Measurements from ENCODE around the gene FAAP100.

Gene FAAP100, protein sequence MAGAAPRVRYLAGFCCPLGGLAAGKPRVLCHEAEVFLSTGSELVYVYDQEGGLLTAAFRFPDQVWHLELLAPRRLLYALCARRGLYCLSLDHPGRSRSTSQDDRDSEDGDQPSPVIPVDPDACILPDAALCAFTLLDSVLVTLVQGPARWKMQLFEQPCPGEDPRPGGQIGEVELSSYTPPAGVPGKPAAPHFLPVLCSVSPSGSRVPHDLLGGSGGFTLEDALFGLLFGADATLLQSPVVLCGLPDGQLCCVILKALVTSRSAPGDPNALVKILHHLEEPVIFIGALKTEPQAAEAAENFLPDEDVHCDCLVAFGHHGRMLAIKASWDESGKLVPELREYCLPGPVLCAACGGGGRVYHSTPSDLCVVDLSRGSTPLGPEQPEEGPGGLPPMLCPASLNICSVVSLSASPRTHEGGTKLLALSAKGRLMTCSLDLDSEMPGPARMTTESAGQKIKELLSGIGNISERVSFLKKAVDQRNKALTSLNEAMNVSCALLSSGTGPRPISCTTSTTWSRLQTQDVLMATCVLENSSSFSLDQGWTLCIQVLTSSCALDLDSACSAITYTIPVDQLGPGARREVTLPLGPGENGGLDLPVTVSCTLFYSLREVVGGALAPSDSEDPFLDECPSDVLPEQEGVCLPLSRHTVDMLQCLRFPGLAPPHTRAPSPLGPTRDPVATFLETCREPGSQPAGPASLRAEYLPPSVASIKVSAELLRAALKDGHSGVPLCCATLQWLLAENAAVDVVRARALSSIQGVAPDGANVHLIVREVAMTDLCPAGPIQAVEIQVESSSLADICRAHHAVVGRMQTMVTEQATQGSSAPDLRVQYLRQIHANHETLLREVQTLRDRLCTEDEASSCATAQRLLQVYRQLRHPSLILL

DNA sequence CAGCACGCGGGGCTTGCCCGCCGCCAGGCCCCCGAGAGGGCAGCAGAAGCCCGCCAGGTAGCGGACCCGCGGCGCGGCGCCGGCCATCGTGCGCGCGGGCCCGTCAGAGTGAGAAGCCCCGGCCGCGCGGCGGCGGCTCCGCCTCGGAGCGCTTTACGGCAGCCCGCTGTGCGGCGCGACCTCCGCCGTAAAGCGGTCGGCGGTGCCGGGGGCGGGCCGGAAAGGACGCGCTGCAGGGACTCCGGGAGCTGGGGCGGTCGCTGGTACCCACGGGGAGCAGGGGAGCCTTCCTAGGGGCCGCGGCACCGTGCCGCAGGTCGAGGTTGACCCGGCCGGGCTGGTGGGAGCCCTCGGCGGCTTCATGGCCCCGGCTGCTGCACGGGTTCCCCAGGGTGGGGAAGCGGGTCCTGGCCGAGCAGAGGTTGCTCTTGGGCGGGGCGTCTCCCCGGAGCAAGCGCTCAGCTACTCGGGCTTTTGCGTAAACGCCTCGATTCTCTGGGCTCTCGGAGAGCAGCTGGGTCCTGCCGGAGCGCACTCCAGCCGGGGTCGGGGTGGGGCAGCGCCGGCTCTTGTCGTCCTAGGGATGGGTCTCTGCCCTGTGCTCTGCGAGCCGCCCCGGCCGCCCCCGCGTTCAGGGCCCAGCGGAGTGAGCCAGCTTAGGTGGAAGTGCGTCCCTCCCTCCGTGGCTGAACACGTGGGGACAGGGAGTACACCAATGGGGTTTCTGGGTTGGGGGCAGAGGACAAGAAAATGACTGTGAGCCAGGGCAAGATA is at the start of gene FAAP100:
Gene FAAP100 (minus strand): TSS at position 110 of the 774 bp plus-strand sequence. CDS start 23 bp downstream, at position 87.
- peak; percentile 57 for DNase-seq (ENCODE audit: low read depth, low spot score)
- H3K9me3 ChIP-seq (ENCODE audit: insufficient read depth, low read length) = no peaks in the 10 kb centered on the region

DNA sequence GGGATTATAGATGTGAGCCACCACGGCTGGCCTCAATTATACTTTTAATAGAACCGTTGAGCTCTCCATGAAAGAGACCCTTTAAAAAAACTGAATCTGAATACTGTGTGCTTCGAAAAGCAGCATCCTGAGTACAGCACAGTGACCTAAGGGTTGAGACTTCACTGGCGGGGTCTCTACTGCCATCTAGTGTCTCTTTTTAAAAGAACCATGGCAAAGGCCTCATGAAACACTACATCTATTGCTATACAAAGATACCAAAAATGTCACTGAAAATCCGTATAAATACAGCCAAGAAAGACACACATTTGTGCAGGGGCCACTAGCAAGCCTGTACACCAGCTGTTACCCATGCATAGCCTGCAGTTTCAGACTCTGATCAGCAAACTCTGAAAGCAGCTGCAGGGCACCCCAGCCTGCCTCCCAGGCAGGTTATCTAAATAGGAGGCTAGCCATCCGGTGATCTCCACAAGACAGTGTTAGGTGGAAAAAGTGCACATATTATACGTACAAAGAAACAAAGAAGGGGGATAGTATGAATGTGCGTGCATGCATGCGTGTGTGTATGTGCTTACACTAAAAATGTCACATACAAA is 49.5 kb upstream of the FAAP100 start:
- no peak overlapping the region for H3K4me3 ChIP-seq (ENCODE audit: insufficient read length, low read depth)
- DNase-seq (ENCODE audit: low read depth, low spot score) = peak; percentile 22
- H3K9me3 ChIP-seq (ENCODE audit: insufficient read depth, low read length) = no peaks in the 10 kb centered on the region
- H3K36me3 ChIP-seq (ENCODE audit: insufficient read depth, insufficient read length, low read length) = peaks cover 86% of the 10 kb centered on the region
- no peaks in the 10 kb centered on the region for H3K27me3 ChIP-seq (ENCODE audit: insufficient read depth, insufficient read length)
- H3K9ac ChIP-seq (ENCODE audit: insufficient read length, low read depth) = no peak overlapping the region
- TF ChIP-seq ZNF274 (IDR thresholded peaks at IDR 0.05; ENCODE audit: low read depth, low read length) (no peak), YY1 (IDR thresholded peaks at IDR 0.05; ENCODE audit: insufficient read depth, insufficient read length) (no peak), SUZ12 (IDR thresholded peaks at IDR 0.05; ENCODE audit: extremely low read depth, insufficient read depth, insufficient read length) (no peak)
- H3K4me1 ChIP-seq (ENCODE audit: insufficient read depth, insufficient read length) = no peaks in the 10 kb centered on the region

More for the DNA sequence above, at the start of gene FAAP100:
- peaks cover 59% of the 10 kb centered on the region for H3K36me3 ChIP-seq (ENCODE audit: insufficient read depth, insufficient read length, low read length)
- H3K27me3 ChIP-seq (ENCODE audit: insufficient read depth, insufficient read length) = no peaks in the 10 kb centered on the region
- H3K9ac ChIP-seq (ENCODE audit: insufficient read length, low read depth) = peak within 1 kb of the TSS; percentile 97
- peaks cover 20% of the 10 kb centered on the region for H3K4me1 ChIP-seq (ENCODE audit: insufficient read depth, insufficient read length)
- no peak for TF ChIP-seq YY1 (IDR thresholded peaks at IDR 0.05; ENCODE audit: insufficient read depth, insufficient read length)
- TF ChIP-seq ZNF274 (IDR thresholded peaks at IDR 0.05; ENCODE audit: low read depth, low read length) = no peak
- no peak for TF ChIP-seq SUZ12 (IDR thresholded peaks at IDR 0.05; ENCODE audit: extremely low read depth, insufficient read depth, insufficient read length)
- H3K4me3 ChIP-seq (ENCODE audit: insufficient read length, low read depth) = peak within 1 kb of the TSS; percentile 93

DNA sequence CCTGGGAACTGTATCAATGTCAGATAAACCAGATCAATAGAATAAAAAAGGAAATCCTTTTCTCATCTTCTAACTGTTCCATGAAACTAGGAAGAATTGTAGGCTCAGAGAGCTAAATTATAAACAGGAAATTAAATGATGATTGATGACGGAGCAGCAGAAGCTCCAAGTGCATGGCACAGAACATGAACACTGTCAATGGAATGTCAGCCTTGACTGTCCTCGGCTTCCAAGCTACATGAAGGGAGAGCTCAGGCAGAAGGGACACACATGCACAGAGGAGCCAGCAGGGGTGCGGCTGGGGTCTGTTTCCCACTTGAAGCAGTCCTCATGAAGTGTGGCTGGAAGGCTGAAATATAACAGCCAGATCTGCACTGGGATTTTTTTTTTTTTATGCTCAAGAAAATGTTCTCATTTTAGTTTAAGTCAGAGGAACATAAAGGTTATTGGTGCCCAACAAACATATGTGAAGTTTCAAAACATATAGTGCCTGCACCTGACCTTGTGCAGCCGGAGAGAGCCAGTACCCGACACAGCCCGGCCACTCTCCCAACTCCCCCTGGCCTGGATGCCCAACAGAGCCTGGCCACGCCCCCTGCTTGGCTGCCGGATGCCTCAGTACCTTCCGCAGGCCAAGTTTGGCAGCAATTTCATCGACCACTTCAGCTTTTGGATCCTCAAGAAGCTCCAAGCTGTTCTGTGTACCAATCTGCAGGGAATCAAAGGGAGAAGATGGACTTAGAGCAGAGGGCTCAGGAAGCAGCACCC is 47.8 kb upstream of the FAAP100 start:
- H3K9ac ChIP-seq (ENCODE audit: insufficient read length, low read depth) = no peak overlapping the region
- peaks cover 87% of the 10 kb centered on the region for H3K36me3 ChIP-seq (ENCODE audit: insufficient read depth, insufficient read length, low read length)
- no peaks in the 10 kb centered on the region for H3K27me3 ChIP-seq (ENCODE audit: insufficient read depth, insufficient read length)
- no peak for DNase-seq (ENCODE audit: low read depth, low spot score)
- no peak overlapping the region for H3K4me3 ChIP-seq (ENCODE audit: insufficient read length, low read depth)
- no peaks in the 10 kb centered on the region for H3K4me1 ChIP-seq (ENCODE audit: insufficient read depth, insufficient read length)
- no peaks in the 10 kb centered on the region for H3K9me3 ChIP-seq (ENCODE audit: insufficient read depth, low read length)
- TF ChIP-seq SUZ12 (IDR thresholded peaks at IDR 0.05; ENCODE audit: extremely low read depth, insufficient read depth, insufficient read length) (no peak), ZNF274 (IDR thresholded peaks at IDR 0.05; ENCODE audit: low read depth, low read length) (no peak), YY1 (IDR thresholded peaks at IDR 0.05; ENCODE audit: insufficient read depth, insufficient read length) (no peak)

DNA sequence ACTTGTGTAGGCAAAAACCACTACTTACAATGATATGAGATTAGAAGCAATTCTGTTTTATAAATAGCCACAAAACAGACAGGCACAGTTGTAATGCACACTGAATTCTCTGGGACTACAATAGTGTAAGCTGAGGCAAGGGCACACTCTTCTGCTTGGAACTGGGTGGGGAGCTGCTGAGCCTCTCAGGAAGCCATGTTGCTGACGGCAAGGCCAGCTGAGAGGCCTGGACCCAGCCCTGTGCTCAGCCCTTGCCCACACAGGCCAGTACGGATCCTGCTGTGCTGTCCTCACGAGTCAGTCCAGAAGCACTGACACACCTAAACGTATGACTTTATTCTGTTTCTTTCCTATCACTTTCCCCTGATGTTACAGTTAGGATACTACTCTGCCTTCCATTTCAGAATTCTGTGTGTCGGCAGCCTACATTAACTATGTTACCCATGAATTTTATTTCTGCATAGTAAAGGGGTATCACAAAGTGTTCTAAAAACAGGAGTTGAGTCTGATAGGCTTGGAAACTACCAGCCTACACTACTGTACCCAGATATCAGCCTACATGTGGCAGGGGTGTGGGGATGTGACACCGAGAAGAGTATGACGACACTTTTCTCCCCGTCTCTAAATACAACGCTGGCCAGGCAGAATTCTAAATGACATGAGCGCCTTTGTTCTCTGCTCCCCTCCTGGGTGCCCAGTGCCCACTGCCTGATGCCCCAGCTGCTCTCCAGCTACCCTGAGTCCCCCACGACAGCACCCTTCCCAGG is 41.1 kb upstream of the FAAP100 start:
- Histone ChIP-seq H3K9ac (ENCODE audit: insufficient read length, low read depth) (no peak overlapping the region), H3K9me3 (ENCODE audit: insufficient read depth, low read length) (no peaks in the 10 kb centered on the region), H3K27me3 (ENCODE audit: insufficient read depth, insufficient read length) (no peaks in the 10 kb centered on the region), H3K4me3 (ENCODE audit: insufficient read length, low read depth) (no peak overlapping the region), H3K4me1 (ENCODE audit: insufficient read depth, insufficient read length) (no peaks in the 10 kb centered on the region), H3K36me3 (ENCODE audit: insufficient read depth, insufficient read length, low read length) (peaks cover 86% of the 10 kb centered on the region)
- TF ChIP-seq YY1 (IDR thresholded peaks at IDR 0.05; ENCODE audit: insufficient read depth, insufficient read length) = no peak
- TF ChIP-seq ZNF274 (IDR thresholded peaks at IDR 0.05; ENCODE audit: low read depth, low read length) = no peak
- TF ChIP-seq SUZ12 (IDR thresholded peaks at IDR 0.05; ENCODE audit: extremely low read depth, insufficient read depth, insufficient read length) = no peak
- no peak for DNase-seq (ENCODE audit: low read depth, low spot score)

DNA sequence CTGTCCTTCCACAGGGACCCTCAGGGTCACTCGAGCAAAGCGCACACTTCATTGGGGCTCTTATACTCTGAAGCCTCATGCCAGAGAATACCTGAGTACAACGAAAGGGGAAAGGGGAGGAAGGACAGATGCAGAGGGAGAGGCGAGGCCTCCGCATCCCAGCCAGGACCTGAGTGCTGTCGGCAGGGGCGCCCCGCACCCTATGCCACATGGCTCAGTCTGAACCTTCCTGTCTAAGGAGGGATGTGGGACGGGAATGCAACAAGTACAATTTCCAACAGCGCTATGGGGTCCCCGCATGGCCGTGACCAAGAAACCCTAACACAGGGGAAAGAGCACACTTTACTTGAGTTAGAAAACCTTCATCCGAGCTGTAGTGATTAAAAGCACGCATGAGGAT is 39.8 kb upstream of the FAAP100 start:
- no peaks in the 10 kb centered on the region for H3K27me3 ChIP-seq (ENCODE audit: insufficient read depth, insufficient read length)
- no peak for DNase-seq (ENCODE audit: low read depth, low spot score)
- H3K9me3 ChIP-seq (ENCODE audit: insufficient read depth, low read length) = no peaks in the 10 kb centered on the region
- H3K4me1 ChIP-seq (ENCODE audit: insufficient read depth, insufficient read length) = no peaks in the 10 kb centered on the region
- H3K36me3 ChIP-seq (ENCODE audit: insufficient read depth, insufficient read length, low read length) = peaks cover 86% of the 10 kb centered on the region
- no peak overlapping the region for H3K4me3 ChIP-seq (ENCODE audit: insufficient read length, low read depth)
- H3K9ac ChIP-seq (ENCODE audit: insufficient read length, low read depth) = no peak overlapping the region
- TF ChIP-seq YY1 (IDR thresholded peaks at IDR 0.05; ENCODE audit: insufficient read depth, insufficient read length) = no peak
- TF ChIP-seq SUZ12 (IDR thresholded peaks at IDR 0.05; ENCODE audit: extremely low read depth, insufficient read depth, insufficient read length) = no peak
- TF ChIP-seq ZNF274 (IDR thresholded peaks at IDR 0.05; ENCODE audit: low read depth, low read length) = no peak
